HepG2 (cell line): ENCODE results near the gene PANK2. TPM values are rescaled to one million over a fixed set of nuclear protein-coding genes. Genes with fewer than 3 reads are reported as not detected.

Source experiments
- ARNTL ChIP-seq: sonication (generic); formaldehyde crosslinking; IDR thresholded peaks from 2 replicates; pipeline ENCODE4 v1.4.0; 2020; ENCODE audit warnings: mild to moderate bottlenecking, missing genetic modification reagents
- CCAR2 ChIP-seq: fragments of 200-400 bp; formaldehyde crosslinking; optimal IDR thresholded peaks from 2 replicates; pipeline ENCODE3; 2018; ENCODE audit warnings: low read depth, mild to moderate bottlenecking, low read length, moderate library complexity
- CHCHD3 ChIP-seq: sonication (generic); formaldehyde crosslinking; IDR thresholded peaks from 2 replicates; pipeline ENCODE4 v1.8.0; 2022; ENCODE audit warnings: mild to moderate bottlenecking, missing genetic modification reagents, moderate library complexity
- ELF1 ChIP-seq: sonication (generic); formaldehyde crosslinking; IDR thresholded peaks from 2 replicates; pipeline ENCODE4 v1.4.0; 2020; ENCODE audit warnings: missing genetic modification reagents
- HOXA9 ChIP-seq: sonication (generic); formaldehyde crosslinking; IDR thresholded peaks from 2 replicates; pipeline ENCODE4 v1.8.1; 2022; ENCODE audit warnings: missing genetic modification reagents, mild to moderate bottlenecking, moderate library complexity, borderline replicate concordance
- KMT2A ChIP-seq: sonication (generic); formaldehyde crosslinking; IDR thresholded peaks from 2 replicates; pipeline ENCODE4 v1.4.0; 2020; ENCODE audit warnings: missing genetic modification reagents
- MAFK ChIP-seq, 2 experiments: IDR thresholded peaks in 1 of 2; conservative IDR thresholded peaks in 1 of 2; 2 replicates each; pipeline ENCODE4 v1.6.1; 2011; ENCODE audit warnings: improper control_type of control experiment in 2 of 2, low read length in 2 of 2
- NPAS2 ChIP-seq: sonication (generic); formaldehyde crosslinking; IDR thresholded peaks from 2 replicates; pipeline ENCODE4 v1.8.0; 2022; ENCODE audit warnings: mild to moderate bottlenecking, missing genetic modification reagents, borderline replicate concordance
- SPEN ChIP-seq: sonication (generic); formaldehyde crosslinking; IDR thresholded peaks from 2 replicates; pipeline ENCODE4 v1.5.1; 2020; ENCODE audit warnings: low read depth, mild to moderate bottlenecking, missing genetic modification reagents
- STAG1 ChIP-seq: sonication (generic); formaldehyde crosslinking; IDR thresholded peaks from 2 replicates; pipeline ENCODE4 v1.4.0; 2020; ENCODE audit warnings: missing genetic modification reagents
- U2AF2 ChIP-seq: fragments of 200-400 bp; formaldehyde crosslinking; IDR thresholded peaks from 2 replicates; pipeline ENCODE4 v1.6.1; 2017; ENCODE audit warnings: low read depth, mild to moderate bottlenecking, low read length
- ZNF282 ChIP-seq: fragments of 450-650 bp; IDR thresholded peaks from 2 replicates; pipeline ENCODE4 v1.6.1; 2018; ENCODE audit not compliant: partially characterized antibody
- ZNF350 ChIP-seq: sonication (generic); formaldehyde crosslinking; IDR thresholded peaks from 2 replicates; pipeline ENCODE4 v1.4.0; 2020; ENCODE audit warnings: mild to moderate bottlenecking, low read depth, missing genetic modification reagents, borderline replicate concordance
- ZNF850 ChIP-seq: sonication (generic); formaldehyde crosslinking; conservative IDR thresholded peaks from 2 replicates; pipeline ENCODE4 v1.9.0; 2021; ENCODE audit warnings: mild to moderate bottlenecking, missing genetic modification reagents
- polyA plus RNA-seq, 8 experiments: library from polyadenylated mRNA; depleted of rRNA in 3 of 8; stranded (reverse) in 7 of 8; unstranded in 1 of 8; fragments of >200 nt; fragmentation: Illumina TruSeq in 4 of 8; extraction: Trizol in 4 of 8; gene quantifications; 2 replicates each; pipeline versions ENCODE4 v1.2.1 to v1.2.3, GENCODE V29; 2011 to 2016; ENCODE audit warnings: low read depth in 4 of 8, missing spikeins in 1 of 8, mixed read lengths in 1 of 8; ENCODE audit not compliant: insufficient read depth in 1 of 8
- total RNA-seq, 5 experiments: library from RNA; depleted of rRNA; stranded (reverse); fragments of >200 nt; fragmentation: Illumina TruSeq; extraction: Trizol; gene quantifications; 2 replicates each; pipeline ENCODE4 v1.2.3, GENCODE V29; 2016; ENCODE audit warnings: low read depth in 1 of 5
- TF ChIP-seq, protein P1 (sequence below): sonication (generic); formaldehyde crosslinking; IDR thresholded peaks from 2 replicates; pipeline ENCODE4 v1.8.1; 2022; ENCODE audit warnings: low read depth, mild to moderate bottlenecking, missing genetic modification reagents
- TF ChIP-seq, protein P2 (sequence below): sonication (generic); formaldehyde crosslinking; IDR thresholded peaks from 2 replicates; pipeline ENCODE4 v1.4.0; 2020; ENCODE audit warnings: mild to moderate bottlenecking, missing genetic modification reagents
- TF ChIP-seq, protein P3 (sequence below): sonication (generic); formaldehyde crosslinking; IDR thresholded peaks from 2 replicates; pipeline ENCODE4 v1.4.0; 2020; ENCODE audit warnings: missing genetic modification reagents
- TF ChIP-seq, protein P4 (sequence below): sonication (generic); formaldehyde crosslinking; IDR thresholded peaks from 2 replicates; pipeline ENCODE4 v1.4.0; 2020; ENCODE audit warnings: missing genetic modification reagents, low read depth, mild to moderate bottlenecking, borderline replicate concordance

The PANK2 gene
- total and polyA plus RNA-seq, 2 of the 13 experiments (the other 11 are each of a cell fraction or from before 2014, with no cell fraction given), result 39.2 to 123 TPM

DNA sequence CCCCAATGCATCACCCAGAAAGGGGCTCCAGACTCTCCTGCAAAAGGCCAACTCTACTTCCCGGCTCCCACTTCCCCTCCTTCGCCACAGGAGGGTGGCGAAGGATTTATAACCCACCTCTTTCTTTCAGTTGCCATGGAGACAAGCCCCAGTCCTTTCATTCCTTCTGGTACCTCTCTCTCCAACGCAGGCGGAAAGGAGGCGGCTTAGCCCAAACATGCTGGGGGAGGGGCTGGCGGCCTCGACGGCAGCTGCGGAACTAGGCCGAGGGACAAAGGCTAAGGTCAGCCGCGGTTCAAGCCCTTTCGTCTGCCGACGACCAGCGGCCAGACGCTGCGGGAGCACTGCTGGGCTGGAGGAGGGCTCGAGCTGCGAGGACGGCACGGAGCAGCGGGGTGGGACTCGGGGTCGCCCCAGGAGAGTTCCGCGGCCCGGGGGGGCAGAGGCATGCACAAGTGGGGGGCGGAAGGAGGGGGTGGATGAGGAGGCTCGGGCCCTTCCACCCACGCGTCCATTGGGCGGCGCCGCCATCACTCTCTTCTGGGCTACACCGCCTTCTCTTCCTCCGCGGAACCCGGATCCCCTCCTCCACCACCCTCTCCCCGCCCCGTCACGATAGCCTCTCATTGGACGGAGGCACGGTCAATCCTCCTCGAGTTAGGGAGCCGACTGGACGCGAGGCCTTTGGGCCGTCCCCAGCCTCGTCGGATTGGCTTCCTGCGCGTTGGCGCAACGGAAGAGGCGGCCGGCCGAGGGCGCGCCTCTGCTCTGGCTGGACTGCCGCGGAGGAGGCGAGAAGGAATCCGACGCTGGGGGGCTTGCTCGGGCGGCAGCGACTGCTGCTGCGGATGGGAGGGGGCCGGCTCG is at the start of gene PANK2 (continued):
- no peak for TF ChIP-seq MAFK (conservative IDR thresholded peaks at IDR 0.05 in 1 of 2, IDR thresholded peaks at IDR 0.05 in 1 of 2; ENCODE audit: low read length in 2 of 2)
- no peak for TF ChIP-seq ZNF282
- no peak for TF ChIP-seq NPAS2
- TF ChIP-seq CHCHD3 (CRISPR knock-in tag), result peak; percentile 89
- TF ChIP-seq ELF1 (CRISPR knock-in tag), result peak; percentile 85
- TF ChIP-seq ZNF350 (CRISPR knock-in tag), result peak; percentile 99
- TF ChIP-seq, protein P1, sequence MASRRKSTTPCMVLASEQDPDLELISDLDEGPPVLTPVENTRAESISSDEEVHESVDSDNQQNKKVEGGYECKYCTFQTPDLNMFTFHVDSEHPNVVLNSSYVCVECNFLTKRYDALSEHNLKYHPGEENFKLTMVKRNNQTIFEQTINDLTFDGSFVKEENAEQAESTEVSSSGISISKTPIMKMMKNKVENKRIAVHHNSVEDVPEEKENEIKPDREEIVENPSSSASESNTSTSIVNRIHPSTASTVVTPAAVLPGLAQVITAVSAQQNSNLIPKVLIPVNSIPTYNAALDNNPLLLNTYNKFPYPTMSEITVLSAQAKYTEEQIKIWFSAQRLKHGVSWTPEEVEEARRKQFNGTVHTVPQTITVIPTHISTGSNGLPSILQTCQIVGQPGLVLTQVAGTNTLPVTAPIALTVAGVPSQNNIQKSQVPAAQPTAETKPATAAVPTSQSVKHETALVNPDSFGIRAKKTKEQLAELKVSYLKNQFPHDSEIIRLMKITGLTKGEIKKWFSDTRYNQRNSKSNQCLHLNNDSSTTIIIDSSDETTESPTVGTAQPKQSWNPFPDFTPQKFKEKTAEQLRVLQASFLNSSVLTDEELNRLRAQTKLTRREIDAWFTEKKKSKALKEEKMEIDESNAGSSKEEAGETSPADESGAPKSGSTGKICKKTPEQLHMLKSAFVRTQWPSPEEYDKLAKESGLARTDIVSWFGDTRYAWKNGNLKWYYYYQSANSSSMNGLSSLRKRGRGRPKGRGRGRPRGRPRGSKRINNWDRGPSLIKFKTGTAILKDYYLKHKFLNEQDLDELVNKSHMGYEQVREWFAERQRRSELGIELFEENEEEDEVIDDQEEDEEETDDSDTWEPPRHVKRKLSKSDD (CRISPR knock-in tag), result peak; percentile 89
- peak; percentile 92 for TF ChIP-seq SPEN (CRISPR knock-in tag)
- no peak; the same call in 1 of the 2 replicates for TF ChIP-seq ARNTL (CRISPR knock-in tag)
- TF ChIP-seq KMT2A (CRISPR knock-in tag), result peak; percentile 95
- TF ChIP-seq ZNF850 (CRISPR knock-in tag), result no peak; the same call in 1 of the 2 replicates
- TF ChIP-seq HOXA9 (CRISPR knock-in tag), result no peak; the same call in 1 of the 2 replicates
- TF ChIP-seq STAG1 (CRISPR knock-in tag), result peak; percentile 63
- TF ChIP-seq U2AF2, result no peak; the same call in 1 of the 2 replicates
- peak; percentile 90 for TF ChIP-seq CCAR2
- TF ChIP-seq, protein P2, sequence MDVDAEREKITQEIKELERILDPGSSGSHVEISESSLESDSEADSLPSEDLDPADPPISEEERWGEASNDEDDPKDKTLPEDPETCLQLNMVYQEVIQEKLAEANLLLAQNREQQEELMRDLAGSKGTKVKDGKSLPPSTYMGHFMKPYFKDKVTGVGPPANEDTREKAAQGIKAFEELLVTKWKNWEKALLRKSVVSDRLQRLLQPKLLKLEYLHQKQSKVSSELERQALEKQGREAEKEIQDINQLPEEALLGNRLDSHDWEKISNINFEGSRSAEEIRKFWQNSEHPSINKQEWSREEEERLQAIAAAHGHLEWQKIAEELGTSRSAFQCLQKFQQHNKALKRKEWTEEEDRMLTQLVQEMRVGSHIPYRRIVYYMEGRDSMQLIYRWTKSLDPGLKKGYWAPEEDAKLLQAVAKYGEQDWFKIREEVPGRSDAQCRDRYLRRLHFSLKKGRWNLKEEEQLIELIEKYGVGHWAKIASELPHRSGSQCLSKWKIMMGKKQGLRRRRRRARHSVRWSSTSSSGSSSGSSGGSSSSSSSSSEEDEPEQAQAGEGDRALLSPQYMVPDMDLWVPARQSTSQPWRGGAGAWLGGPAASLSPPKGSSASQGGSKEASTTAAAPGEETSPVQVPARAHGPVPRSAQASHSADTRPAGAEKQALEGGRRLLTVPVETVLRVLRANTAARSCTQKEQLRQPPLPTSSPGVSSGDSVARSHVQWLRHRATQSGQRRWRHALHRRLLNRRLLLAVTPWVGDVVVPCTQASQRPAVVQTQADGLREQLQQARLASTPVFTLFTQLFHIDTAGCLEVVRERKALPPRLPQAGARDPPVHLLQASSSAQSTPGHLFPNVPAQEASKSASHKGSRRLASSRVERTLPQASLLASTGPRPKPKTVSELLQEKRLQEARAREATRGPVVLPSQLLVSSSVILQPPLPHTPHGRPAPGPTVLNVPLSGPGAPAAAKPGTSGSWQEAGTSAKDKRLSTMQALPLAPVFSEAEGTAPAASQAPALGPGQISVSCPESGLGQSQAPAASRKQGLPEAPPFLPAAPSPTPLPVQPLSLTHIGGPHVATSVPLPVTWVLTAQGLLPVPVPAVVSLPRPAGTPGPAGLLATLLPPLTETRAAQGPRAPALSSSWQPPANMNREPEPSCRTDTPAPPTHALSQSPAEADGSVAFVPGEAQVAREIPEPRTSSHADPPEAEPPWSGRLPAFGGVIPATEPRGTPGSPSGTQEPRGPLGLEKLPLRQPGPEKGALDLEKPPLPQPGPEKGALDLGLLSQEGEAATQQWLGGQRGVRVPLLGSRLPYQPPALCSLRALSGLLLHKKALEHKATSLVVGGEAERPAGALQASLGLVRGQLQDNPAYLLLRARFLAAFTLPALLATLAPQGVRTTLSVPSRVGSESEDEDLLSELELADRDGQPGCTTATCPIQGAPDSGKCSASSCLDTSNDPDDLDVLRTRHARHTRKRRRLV (CRISPR knock-in tag), result peak; percentile 65; the same call in 1 of the 2 replicates
- TF ChIP-seq, protein P3, sequence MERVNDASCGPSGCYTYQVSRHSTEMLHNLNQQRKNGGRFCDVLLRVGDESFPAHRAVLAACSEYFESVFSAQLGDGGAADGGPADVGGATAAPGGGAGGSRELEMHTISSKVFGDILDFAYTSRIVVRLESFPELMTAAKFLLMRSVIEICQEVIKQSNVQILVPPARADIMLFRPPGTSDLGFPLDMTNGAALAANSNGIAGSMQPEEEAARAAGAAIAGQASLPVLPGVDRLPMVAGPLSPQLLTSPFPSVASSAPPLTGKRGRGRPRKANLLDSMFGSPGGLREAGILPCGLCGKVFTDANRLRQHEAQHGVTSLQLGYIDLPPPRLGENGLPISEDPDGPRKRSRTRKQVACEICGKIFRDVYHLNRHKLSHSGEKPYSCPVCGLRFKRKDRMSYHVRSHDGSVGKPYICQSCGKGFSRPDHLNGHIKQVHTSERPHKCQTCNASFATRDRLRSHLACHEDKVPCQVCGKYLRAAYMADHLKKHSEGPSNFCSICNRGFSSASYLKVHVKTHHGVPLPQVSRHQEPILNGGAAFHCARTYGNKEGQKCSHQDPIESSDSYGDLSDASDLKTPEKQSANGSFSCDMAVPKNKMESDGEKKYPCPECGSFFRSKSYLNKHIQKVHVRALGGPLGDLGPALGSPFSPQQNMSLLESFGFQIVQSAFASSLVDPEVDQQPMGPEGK, result peak; percentile 98
- TF ChIP-seq, protein P4, sequence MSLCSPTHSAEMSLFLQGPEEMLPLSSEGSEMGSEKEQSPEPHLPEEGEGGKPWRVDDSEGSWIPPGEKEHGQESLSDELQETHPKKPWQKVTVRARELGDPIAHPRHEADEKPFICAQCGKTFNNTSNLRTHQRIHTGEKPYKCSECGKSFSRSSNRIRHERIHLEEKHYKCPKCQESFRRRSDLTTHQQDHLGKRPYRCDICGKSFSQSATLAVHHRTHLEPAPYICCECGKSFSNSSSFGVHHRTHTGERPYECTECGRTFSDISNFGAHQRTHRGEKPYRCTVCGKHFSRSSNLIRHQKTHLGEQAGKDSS, result peak; percentile 61; the same call in 1 of the 2 replicates
